Neural crest cell (in vitro differentiated cells): ENCODE data around the gene TACC2. TPM values are rescaled to one million over a fixed set of nuclear protein-coding genes. Genes with fewer than 3 reads are reported as not detected.
A peak's percentile ranks its signal among the peaks of the same experiment; 100 is the strongest.

ENCODE experiments used
- DNase-seq: peaks from one replicate; pipeline ENCODE4 v3.0.0; 2021; ENCODE audit warnings: low read depth, mixed read lengths, low spot score
- H3K27ac Mint-ChIP-seq: one replicate; pipeline ENCODE4 v1.8.0; 2021; ENCODE audit warnings: mild to moderate bottlenecking, mixed read lengths; ENCODE audit not compliant: unreplicated experiment
- H3K27me3 Mint-ChIP-seq: 2 replicates; pipeline ENCODE4 v1.8.0; 2021; ENCODE audit warnings: low read depth, mild to moderate bottlenecking, mixed read lengths
- H3K36me3 Mint-ChIP-seq: 2 replicates; pipeline ENCODE4 v1.8.0; 2021; ENCODE audit warnings: low read depth, mild to moderate bottlenecking, mixed read lengths
- H3K4me1 Mint-ChIP-seq: 2 replicates; pipeline ENCODE4 v1.8.0; 2021; ENCODE audit warnings: mixed read lengths
- H3K4me3 Mint-ChIP-seq: one replicate; pipeline ENCODE4 v1.8.0; 2021; ENCODE audit warnings: mild to moderate bottlenecking, mixed read lengths
- H3K9me3 Mint-ChIP-seq: 2 replicates; pipeline ENCODE4 v1.8.0; 2021; ENCODE audit warnings: mixed read lengths
- total RNA-seq: library from RNA; stranded (reverse); gene quantifications from 2 replicates; pipeline ENCODE4 v1.2.1, GENCODE V29; 2021
- TF ChIP-seq, protein P1 (sequence below): fragments of 200-600 bp; sonication (generic); conservative IDR thresholded peaks from 2 replicates; pipeline ENCODE4 v1.5.0; 2021; ENCODE audit warnings: antibody characterized with exemption, mild to moderate bottlenecking

The TACC2 gene
- total RNA-seq, 1 donor from 2014 or later: 48.2 TPM

GRCh38 chr10:122182308-122182707 is 193.3 kb downstream of the TACC2 start:
- Mint-ChIP-seq H3K27me3 (no peaks in the 10 kb centered on the region), H3K4me1 (peaks cover 51% of the 10 kb centered on the region), H3K27ac (no peak overlapping the region), H3K36me3 (no peaks in the 10 kb centered on the region), H3K4me3 (no peak overlapping the region), H3K9me3 (no peaks in the 10 kb centered on the region)
- TF ChIP-seq, protein P1, sequence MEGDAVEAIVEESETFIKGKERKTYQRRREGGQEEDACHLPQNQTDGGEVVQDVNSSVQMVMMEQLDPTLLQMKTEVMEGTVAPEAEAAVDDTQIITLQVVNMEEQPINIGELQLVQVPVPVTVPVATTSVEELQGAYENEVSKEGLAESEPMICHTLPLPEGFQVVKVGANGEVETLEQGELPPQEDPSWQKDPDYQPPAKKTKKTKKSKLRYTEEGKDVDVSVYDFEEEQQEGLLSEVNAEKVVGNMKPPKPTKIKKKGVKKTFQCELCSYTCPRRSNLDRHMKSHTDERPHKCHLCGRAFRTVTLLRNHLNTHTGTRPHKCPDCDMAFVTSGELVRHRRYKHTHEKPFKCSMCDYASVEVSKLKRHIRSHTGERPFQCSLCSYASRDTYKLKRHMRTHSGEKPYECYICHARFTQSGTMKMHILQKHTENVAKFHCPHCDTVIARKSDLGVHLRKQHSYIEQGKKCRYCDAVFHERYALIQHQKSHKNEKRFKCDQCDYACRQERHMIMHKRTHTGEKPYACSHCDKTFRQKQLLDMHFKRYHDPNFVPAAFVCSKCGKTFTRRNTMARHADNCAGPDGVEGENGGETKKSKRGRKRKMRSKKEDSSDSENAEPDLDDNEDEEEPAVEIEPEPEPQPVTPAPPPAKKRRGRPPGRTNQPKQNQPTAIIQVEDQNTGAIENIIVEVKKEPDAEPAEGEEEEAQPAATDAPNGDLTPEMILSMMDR: no peak
- DNase-seq: no peak

DNA sequence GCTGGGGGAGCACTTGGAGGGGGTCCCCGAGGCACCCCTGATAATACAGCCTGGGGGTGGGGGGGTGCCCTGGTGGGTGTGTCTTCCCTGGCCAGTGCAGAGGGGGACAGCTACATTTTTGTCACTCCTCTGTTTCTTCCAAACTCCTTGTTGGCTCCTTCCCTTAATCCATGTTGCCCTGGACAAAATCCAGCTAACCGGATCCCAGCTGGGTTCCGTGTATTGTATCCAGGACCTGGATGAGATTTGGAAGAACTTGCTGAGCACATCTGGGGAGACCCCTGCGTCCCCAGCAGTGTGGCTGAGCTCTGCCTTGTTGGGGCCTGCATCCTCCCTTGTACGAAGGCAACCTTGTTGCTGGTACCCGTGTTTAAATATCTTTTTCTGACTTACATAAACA is 195.3 kb downstream of the TACC2 start:
- Mint-ChIP-seq H3K27ac (peak overlapping the region; percentile 50), H3K9me3 (no peaks in the 10 kb centered on the region), H3K36me3 (no peaks in the 10 kb centered on the region), H3K4me3 (no peak overlapping the region), H3K4me1 (peaks cover 48% of the 10 kb centered on the region), H3K27me3 (no peaks in the 10 kb centered on the region)
- TF ChIP-seq, protein P1: no peak
- no peak for DNase-seq

DNA sequence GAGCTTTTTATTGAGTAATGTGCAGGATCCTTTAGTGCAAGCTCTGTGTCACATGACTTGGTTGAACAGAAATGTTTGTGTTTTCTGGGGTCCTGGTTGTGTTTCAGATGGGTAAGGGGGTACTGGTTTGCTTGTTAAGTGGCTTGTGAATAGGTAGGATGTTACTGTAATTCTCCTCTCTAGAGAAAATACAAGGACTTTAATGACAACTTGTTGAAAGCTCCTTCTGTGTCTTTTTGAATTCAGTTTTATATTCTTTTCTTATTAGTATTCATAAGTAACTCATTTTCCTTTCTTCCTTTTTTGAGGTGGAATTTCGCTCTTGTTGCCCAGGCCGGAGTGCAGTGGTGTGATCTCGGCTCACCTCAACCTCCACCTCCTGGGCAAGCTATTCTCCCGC is 196.7 kb downstream of the TACC2 start:
- DNase-seq: no peak
- TF ChIP-seq, protein P1: no peak
- H3K9me3 Mint-ChIP-seq: no peaks in the 10 kb centered on the region
- no peak overlapping the region for H3K27ac Mint-ChIP-seq
- H3K4me3 Mint-ChIP-seq: no peak overlapping the region
- no peaks in the 10 kb centered on the region for H3K36me3 Mint-ChIP-seq
- H3K27me3 Mint-ChIP-seq: no peaks in the 10 kb centered on the region
- H3K4me1 Mint-ChIP-seq: peaks cover 59% of the 10 kb centered on the region

DNA sequence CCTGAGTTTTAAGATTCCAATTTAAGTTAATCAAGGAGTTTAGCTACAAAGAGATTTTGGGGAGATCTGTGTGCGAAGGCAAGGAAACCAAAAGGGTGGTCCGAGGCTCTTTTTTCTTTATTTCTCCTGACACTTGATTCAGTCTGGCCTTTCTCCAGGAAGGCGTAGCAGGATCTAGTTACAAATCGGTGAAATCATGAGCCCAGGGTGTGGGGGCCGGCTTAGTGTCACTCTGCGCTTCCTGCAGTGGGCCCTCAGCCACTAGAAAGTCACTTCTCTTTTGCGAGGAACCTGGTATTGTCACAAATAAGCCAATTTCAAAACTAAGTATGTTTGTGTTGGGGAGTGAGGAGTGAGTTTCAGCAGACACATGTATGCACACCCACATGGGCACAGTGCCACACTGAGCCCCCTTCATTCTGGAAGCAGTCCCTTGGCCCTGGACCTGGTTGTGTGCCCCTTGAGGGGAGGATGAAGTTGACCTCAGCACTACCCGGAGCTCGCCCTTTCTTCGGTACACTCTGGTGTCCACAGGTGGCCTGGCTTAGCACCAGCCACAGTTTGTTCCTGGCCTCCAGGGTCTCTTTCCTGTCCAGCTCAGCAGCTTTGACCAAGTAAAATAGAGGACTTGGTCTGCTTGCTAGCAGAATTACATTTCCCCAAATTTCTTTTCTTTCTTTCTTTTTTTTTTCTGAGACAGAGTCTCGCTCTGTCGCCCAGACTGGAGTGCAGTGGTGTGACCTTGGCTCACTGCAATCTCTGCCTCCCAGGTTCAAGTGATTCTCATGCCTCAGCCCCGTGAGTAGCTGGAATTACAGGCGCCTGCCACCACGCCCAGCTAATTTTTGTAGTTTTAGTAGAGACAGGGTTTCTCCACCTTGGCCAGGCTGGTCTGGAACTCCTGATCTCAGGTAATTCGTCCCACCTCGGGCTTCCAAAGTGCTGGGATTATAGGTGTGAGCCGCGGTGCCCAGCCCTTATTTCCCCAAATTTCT is 198.2 kb downstream of the TACC2 start:
- DNase-seq: no peak
- Mint-ChIP-seq H3K27me3 (no peaks in the 10 kb centered on the region), H3K4me3 (no peak overlapping the region), H3K36me3 (no peaks in the 10 kb centered on the region), H3K9me3 (no peaks in the 10 kb centered on the region), H3K4me1 (peaks cover 56% of the 10 kb centered on the region), H3K27ac (peak overlapping the region; percentile 27)
- TF ChIP-seq, protein P1: no peak

- Mint-ChIP-seq H3K27ac (peak overlapping the region; percentile 45), H3K9me3 (no peaks in the 10 kb centered on the region), H3K4me1 (peaks cover 59% of the 10 kb centered on the region), H3K36me3 (no peaks in the 10 kb centered on the region), H3K4me3 (no peak overlapping the region), H3K27me3 (no peaks in the 10 kb centered on the region)
- DNase-seq: no peak
- TF ChIP-seq, protein P1: no peak
Observed at GRCh38 chr10:122188706-122189105, 199.7 kb downstream of the TACC2 start.
